Activated CD4-positive, CD25-positive, alpha-beta regulatory T cell treated with anti-CD3 and anti-CD28 coated beads, Interleukin-2, amount 50 U/mL, for 24 hours (primary cell): ENCODE results near the gene SERPINB3.
"Not testable (repeated sequence)": the region's sequence is repeated elsewhere in the genome, so short reads cannot be mapped to it uniquely, and the experiment has no call there.

Experiments
- ATAC-seq, 2 donors: fragments of 150-1000 bp; cut with Tn5 transposase; one replicate each; pipeline ENCODE4 v1.10.0; 2021; ENCODE audit warnings: mild to moderate bottlenecking in 1 of 2, moderate library complexity in 1 of 2

Gene SERPINB3

DNA sequence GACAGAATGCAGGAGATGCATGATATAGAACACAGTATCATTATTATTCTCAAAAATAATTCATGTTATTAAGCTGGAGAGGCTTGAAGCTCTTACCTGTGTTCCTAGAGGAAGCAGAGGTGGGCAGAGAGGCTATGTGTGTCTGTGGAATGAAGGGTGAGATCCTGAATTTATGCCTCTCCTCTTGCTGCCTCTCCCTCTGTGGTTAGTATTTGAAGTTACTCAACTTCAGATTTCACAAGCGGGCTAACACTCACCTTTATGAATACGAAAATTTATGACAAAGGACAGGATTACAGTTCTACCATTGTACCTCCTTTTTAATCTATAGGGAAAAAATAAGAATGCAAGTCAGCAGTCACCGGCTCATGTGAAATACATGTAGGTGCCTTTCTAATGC, at the start of gene SERPINB3:
Gene SERPINB3 (minus strand): TSS at position 144 of the 400 bp plus-strand sequence. CDS start 677 bp downstream, outside the sequence.
- ATAC-seq = not testable (repeated sequence)

GRCh38 chr18:63708650-63709049, 47.0 kb upstream of the SERPINB3 start:
- ATAC-seq = no peak

DNA sequence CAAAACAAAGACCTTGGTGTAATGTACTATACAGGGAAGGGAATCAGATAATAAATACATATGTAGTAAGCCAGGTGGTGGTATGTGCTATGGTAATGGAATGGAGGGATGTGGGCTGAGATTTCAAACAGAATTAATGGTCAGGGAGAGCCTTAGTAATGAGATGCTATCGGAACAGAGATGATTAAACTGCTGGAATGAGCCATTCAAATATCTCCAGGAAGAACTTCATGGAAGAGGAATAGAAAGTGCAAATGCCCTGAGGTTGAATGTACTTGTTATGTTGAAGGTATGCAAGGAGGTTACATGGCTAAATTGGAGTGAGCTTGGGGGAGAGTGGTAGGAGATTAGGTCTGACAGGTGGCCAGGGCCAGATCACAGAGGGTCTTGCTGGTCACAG, 46.1 kb upstream of the SERPINB3 start:
- no peak for ATAC-seq

DNA sequence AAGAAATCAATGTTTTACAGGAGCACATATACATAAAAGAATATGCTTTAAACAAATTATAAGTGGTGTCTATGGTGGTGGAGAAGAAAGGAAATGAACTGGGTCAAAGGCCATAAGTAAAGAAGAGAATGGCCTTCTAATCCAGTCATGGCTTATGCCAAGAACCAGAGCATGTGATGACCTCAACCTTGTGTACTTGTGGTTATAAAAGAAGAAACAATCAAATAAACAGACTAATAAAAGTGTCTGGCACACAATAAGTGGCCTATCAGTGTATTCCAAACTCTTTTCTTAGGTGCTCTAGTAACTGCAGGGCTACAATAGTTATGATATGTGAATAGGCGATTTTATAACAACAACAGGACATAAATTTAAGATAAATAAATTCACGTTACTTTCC, 43.7 kb upstream of the SERPINB3 start:
- no peak for ATAC-seq

DNA sequence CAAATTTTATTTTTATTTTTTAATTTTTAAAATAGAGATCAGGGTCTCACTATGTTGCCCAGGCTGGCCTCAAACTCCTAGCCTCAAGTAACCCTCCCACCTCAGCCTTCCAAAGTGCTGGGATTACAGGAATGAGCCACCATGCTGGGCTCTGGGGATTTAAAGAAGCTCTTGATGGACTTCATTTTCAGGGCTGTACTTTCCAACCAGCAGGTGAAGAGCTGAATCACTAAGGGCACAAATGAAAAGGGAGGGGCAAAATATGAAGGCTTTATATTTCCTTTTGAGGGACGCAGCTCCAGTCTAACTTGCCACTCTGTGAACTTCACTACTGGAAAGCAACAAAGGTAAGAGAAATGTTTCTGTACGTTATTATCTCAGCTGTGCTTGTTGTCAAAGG, 41.0 kb upstream of the SERPINB3 start, which contains the start of gene SERPINB11:
Gene SERPINB11 (plus strand): TSS at position 301 of the 400 bp plus-strand sequence. CDS start 7,234 bp downstream, outside the sequence.
- ATAC-seq = no peak

DNA sequence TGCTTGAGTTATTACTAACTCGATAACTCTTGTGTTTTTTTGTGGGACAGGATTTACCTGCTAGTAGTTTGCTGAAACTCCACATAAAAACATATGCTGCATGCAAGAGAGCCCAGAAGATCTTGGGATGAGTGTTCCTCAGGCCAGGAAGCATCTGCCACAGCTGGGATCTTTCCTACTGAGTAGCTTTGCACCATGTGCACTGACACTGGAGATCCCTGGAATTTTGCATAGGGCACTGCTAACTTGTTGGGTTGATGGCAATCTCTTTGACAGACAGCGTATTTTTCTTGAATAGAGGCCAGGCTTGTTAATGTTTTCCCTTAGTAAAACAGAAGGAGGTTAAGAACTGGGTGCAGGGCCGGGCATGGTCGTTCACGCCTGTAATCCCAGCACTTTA, 40.3 kb upstream of the SERPINB3 start:
- ATAC-seq = no peak

DNA sequence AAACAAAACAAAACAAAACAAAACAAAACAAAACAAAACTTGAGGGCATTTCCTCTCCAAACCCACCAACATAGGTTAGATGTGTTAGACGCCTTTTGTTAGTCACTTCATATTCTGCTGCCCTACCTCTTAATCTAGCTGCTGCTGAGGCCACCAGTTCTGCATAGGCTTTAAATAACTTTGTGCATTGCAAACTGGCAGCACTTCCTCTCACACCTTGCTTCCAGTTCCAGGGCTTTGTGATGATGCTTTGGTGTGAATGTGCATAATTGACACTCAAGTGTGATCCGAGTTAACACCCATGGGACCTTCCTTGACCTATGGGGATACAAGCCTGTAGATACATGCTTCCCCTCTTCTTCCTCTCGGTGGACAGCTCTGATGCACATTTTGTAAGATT, 38.8 kb upstream of the SERPINB3 start:
- ATAC-seq = no peak

DNA sequence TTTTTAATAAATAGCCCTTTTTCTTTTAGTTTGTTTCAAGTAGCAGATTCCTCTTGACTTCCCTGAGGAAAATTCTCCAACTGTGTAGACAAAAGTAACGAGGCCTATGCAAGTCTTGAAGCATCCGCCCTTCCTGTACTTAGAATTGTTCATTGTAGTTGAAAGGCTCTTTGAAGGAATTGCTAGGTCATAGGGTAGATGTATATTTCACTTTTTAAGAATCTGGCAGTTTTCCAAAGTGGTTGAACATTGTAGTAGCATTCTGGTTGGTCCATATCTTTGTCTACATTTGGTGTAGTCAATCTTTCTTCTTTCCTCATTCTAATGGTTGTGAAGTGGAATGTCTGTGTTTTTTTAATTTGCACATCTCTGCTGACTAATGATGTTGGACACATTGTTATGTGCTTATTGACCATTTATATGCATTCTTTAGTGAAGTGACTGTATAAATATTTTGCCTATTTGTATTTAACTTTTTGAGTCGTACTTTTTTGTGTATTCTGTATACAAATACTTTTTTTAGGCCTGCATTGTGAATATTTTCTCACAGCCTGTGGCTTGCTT, 35.5 kb upstream of the SERPINB3 start:
- no peak for ATAC-seq

DNA sequence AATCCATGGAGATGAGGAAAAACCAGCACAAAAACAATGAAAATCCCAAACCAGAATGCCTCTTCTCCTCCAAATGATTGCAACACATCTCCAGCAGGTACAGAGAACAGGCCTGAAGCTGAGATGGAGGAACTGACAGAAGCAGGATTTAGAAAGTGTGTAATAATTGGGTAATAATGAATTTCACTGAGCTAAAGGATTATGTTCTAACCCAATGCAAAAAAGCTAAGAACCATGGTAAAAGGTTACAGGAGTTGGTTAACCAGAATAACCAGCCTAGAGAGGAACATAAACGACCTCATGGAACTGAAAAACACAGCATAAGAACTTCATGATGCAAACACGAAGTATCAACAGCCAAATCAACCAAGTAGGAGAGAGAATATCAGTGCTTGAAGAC, 27.4 kb upstream of the SERPINB3 start:
- ATAC-seq = no peak

DNA sequence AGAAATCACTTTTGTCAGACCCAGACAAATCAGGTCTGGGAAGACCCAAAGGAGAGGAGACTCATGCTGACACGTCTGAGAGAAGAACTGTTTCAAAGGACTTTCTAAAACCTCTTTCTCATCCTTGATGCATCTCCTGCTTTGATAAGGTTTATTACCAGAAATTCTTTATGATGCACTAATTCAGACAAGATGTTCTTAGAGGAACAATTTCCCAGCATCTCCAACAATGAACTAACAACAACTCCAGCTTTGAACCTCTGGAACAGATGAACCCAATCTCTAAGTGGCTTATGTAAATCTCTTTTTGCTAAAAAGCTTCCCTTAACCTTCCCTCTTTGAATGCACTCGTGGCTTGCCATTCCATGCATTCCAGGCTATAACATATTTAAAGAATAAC, 25.2 kb upstream of the SERPINB3 start:
- no peak for ATAC-seq

DNA sequence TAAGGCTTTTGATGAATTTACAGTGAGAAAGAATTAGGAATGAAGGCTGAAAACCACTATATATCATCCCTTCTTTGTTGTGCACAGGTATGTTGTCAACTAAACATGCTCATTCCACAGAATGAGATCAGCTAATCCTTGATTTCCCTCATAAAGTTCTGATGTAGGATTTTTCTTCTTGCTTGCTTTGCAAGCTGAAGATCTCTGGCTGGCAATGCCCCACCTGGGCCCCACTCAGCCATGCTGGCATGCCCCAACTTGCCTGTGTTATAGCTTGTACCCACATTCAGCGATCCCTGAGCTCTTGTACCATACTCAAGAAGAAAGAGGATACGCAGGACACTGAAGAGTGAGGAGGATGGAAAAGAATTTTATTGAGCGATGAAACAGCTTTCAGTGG, 23.0 kb upstream of the SERPINB3 start:
- ATAC-seq = no peak

DNA sequence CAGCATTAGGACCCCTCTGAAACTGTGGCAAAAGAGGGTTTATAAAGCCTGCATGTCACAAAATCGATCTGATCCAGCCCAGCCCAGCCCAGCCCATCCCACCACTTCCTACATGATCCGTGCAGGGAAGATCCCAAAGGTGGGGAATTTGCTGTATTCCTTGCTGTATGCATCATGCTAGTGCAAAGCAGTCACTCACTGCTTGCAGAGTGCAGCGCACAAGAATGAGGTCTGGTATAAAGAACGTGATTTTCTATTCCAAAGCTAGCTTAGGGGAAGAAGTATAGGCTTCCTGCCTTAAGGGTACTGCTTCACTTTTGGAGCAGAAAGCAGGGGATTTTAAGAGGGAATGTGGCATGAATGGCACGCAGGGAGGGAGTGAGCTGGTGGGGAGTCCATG, 22.2 kb upstream of the SERPINB3 start:
- no peak for ATAC-seq

GRCh38 chr18:63683152-63683551, 21.5 kb upstream of the SERPINB3 start:
- ATAC-seq = no peak

GRCh38 chr18:63681449-63682340, 20.0 kb upstream of the SERPINB3 start:
- no peak for ATAC-seq

- ATAC-seq = no peak
These were observed 18.3 kb upstream of the SERPINB3 start for GRCh38 chr18:63679820-63680606.

- ATAC-seq = no peak
These were observed 16.0 kb upstream of the SERPINB3 start for GRCh38 chr18:63677500-63678225.

DNA sequence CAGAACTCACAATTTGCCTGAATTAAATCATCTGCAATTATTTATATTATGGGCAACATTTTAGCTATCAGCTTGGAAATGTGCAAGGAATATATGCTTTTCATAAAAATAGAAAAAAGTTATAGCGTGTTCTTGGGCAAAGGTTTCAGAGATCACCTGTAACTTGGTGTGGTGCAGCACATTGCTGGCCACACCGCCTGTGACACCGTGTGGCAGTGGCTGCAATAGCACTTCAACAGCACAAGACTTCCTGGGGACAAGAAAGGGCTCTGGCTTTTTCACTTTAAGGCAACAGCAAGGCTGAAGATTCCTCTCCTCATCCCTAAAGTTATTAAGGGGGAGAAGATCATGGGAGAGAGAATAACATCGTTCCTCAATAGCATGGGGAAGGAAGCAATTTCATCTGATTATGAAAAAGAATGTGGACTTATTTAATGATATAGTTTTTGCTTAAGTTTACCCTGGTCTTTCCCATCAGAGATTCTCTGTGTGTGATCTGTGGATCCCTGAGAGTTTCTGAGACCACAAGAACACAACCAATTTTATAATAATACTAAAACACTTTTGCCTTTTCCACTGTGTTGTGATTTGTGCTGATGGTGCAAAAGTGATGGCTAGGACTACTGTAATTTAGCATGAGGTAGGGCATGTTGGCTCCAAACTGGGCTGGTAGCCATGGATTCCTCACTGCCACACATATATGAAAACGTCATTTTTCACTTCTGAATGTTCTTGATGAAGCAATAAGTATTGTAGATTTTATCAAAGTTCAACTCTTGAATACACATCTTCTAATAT, 15.0 kb upstream of the SERPINB3 start:
- ATAC-seq = no peak

GRCh38 chr18:63664571-63664970, 2.9 kb upstream of the SERPINB3 start:
- no peak for ATAC-seq

DNA sequence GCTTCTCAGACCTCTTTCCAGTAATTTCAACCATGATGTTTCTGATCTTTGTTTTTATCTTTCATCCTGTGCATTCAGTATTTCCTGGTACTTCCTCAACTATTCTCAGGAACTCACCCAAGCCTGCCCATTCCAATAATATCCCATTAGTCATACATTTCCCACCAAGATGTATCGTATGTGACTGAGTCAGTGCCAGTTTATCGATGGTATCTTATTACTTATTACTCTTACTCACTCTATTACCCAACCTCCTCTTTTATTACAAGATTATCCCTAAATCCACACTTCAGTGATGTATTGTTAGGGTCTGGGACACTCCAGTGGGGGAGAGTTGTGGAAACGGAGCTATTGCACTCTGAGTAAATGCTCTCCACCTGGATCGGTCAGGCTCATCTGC, 2.8 kb downstream of the SERPINB3 start:
- not testable (repeated sequence) for ATAC-seq

DNA sequence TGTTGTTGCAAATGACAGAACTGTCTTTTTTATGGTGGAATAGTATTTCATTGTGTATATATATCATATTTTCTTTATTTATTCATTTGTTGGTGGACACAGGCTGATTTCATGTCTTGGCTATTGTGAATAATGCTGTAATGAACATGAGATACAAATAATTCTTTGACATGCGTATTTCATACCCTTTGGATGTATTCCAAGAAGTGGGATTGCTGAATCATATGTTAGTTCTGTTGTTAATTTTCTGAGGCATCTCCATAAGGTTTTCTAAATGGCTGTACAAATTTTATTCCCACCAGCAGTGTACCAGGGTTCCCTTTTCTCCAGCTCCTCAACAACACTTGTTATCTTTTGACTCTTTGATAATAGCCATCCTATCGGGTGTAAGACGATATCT, 11.4 kb downstream of the SERPINB3 start:
- ATAC-seq = not testable (repeated sequence)

DNA sequence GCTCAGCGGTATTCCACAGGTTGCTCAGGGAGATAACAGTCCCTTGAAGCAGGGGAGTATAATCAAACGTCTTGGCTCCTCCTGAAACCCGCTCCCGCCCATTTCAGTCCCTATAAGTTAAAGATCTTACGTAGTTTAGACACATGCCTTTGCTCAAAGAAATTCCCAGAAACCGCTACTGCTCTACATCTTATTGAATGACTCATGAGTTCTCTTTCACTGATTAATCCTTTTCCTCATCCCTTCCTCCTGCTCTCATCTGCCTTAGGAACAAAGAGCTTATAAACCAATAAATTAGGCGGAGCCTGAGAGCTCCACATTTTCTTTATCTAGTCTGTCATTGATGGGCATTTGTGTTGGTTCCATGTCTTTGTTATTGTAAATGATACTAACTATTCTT, 13.5 kb downstream of the SERPINB3 start:
- no peak for ATAC-seq

- no peak for ATAC-seq
These were observed 14.8 kb downstream of the SERPINB3 start for GRCh38 chr18:63646936-63647335.
